HG03469 (cell line): Measurements from ENCODE around the gene AGBL1.
A peak's percentile ranks its signal among the peaks of the same experiment; 100 is the strongest.

Experiments
- ATAC-seq: cut with Tn5 transposase; IDR thresholded peaks from one replicate; pipeline ENCODE4 v1.9.1; 2021; ENCODE audit warnings: mild to moderate bottlenecking, moderate library complexity, moderate number of reproducible peaks; ENCODE audit not compliant: unreplicated experiment

AGBL1 gene

GRCh38 chr15:86162641-86163040 lies 83.0 kb downstream of the AGBL1 start:
- ATAC-seq = no peak

GRCh38 chr15:86163816-86164215 lies 84.1 kb downstream of the AGBL1 start:
- no peak for ATAC-seq

GRCh38 chr15:86164232-86164898 lies 84.7 kb downstream of the AGBL1 start:
- ATAC-seq = no peak

GRCh38 chr15:86165265-86166211 lies 85.9 kb downstream of the AGBL1 start:
- no peak for ATAC-seq

GRCh38 chr15:86167841-86168240 lies 88.2 kb downstream of the AGBL1 start:
- no peak for ATAC-seq

GRCh38 chr15:86178845-86179244 lies 99.2 kb downstream of the AGBL1 start:
- no peak for ATAC-seq

GRCh38 chr15:86183596-86184491 lies 104.2 kb downstream of the AGBL1 start:
- peak; percentile 84 for ATAC-seq

- ATAC-seq = no peak
Observed at GRCh38 chr15:86193716-86194380, 114.2 kb downstream of the AGBL1 start.

GRCh38 chr15:86197770-86198169 lies 118.1 kb downstream of the AGBL1 start:
- no peak for ATAC-seq

- no peak for ATAC-seq
Observed at GRCh38 chr15:86199467-86200145, 119.9 kb downstream of the AGBL1 start.

GRCh38 chr15:86201313-86202008 lies 121.8 kb downstream of the AGBL1 start:
- ATAC-seq = no peak

- no peak for ATAC-seq
Observed at GRCh38 chr15:86203462-86203861, 123.8 kb downstream of the AGBL1 start.

- no peak for ATAC-seq
Observed at GRCh38 chr15:86205096-86205495, 125.4 kb downstream of the AGBL1 start.

GRCh38 chr15:86213420-86213819 lies 133.7 kb downstream of the AGBL1 start:
- no peak for ATAC-seq

- ATAC-seq = no peak
Observed at GRCh38 chr15:86213888-86214287, 134.2 kb downstream of the AGBL1 start.

- ATAC-seq = no peak
Observed at GRCh38 chr15:86221119-86221518, 141.4 kb downstream of the AGBL1 start.

- ATAC-seq = no peak
Observed at GRCh38 chr15:86229306-86229705, 149.6 kb downstream of the AGBL1 start.

- no peak for ATAC-seq
Observed at GRCh38 chr15:86229936-86230335, 150.3 kb downstream of the AGBL1 start.
